ENCODE data around the gene FBN3.
A peak's percentile ranks its signal among the peaks of the same experiment; 100 is the strongest.
"Not testable (repeated sequence)": the region's sequence is repeated elsewhere in the genome, so short reads cannot be mapped to it uniquely, and the experiment has no call there.

Gene FBN3

GRCh38 chr19:8149261-8150094 is at the start of gene FBN3:
TSS of gene FBN3 (minus strand) at chr19:8149592. CDS start at chr19:8147480, 2,112 bp downstream.
- no peak for DNase-seq

- DNase-seq = no peak
Observed at GRCh38 chr19:8196271-8196927, 47.0 kb upstream of the FBN3 start.

GRCh38 chr19:8194528-8195267 is 45.3 kb upstream of the FBN3 start:
- DNase-seq = peak; percentile 46

GRCh38 chr19:8192221-8192820 is 42.9 kb upstream of the FBN3 start:
- no peak for DNase-seq

GRCh38 chr19:8185343-8186068 is 36.1 kb upstream of the FBN3 start:
- no peak for DNase-seq

GRCh38 chr19:8184274-8184673 is 34.9 kb upstream of the FBN3 start:
- DNase-seq = no peak

GRCh38 chr19:8180018-8180417 is 30.6 kb upstream of the FBN3 start:
- no peak for DNase-seq

- no peak for DNase-seq
Observed at GRCh38 chr19:8174706-8175105, 25.3 kb upstream of the FBN3 start.

GRCh38 chr19:8168537-8168936 is 19.1 kb upstream of the FBN3 start:
- DNase-seq = no peak

GRCh38 chr19:8167985-8168384 is 18.6 kb upstream of the FBN3 start:
- DNase-seq = no peak

- DNase-seq = no peak
Observed at GRCh38 chr19:8163759-8164158, 14.4 kb upstream of the FBN3 start.

- peak; percentile 54 for DNase-seq
Observed at GRCh38 chr19:8161135-8161646, 11.8 kb upstream of the FBN3 start.

- DNase-seq = not testable (repeated sequence)
Observed at GRCh38 chr19:8159322-8159721, 9.9 kb upstream of the FBN3 start.

- DNase-seq = peak; percentile 46
Observed at GRCh38 chr19:8158411-8159074, 9.2 kb upstream of the FBN3 start.

GRCh38 chr19:8155318-8155717 is 5.9 kb upstream of the FBN3 start:
- no peak for DNase-seq

- DNase-seq = peak; percentile 56
Observed at GRCh38 chr19:8154014-8154413, 4.6 kb upstream of the FBN3 start.

GRCh38 chr19:8151767-8152035 is 2.3 kb upstream of the FBN3 start:
- DNase-seq = no peak

- DNase-seq = no peak
Observed at GRCh38 chr19:8150998-8151766, 1.8 kb upstream of the FBN3 start.

GRCh38 chr19:8150178-8150865 is 930 bp upstream of the FBN3 start:
- DNase-seq = no peak
